ENCODE data around the gene SDF2. TPM values are rescaled to one million over a fixed set of nuclear protein-coding genes. Genes with fewer than 3 reads are reported as not detected.

Gene SDF2
- total RNA-seq, 4 donors from 2014 or later = 20.3 to 38.3 (median 34.6) TPM

DNA sequence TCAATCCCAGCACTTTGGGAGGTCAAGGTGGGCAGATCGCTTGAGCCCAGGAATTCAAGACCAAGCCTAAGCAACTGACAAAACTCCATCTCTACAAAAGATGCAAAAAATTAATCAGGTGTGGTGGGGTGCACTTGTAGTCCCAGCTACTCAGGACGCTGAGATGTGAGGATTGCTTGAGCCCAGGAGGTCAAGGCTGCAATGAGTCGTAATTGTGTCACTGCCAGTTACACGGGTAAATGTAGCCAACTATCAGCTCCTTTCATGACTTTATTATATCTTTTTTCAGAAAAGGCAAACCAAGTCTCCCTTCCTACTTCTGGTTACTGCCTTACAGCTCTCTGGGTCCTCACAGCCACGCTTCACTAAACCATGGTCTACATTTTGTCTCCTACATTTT lies 4.0 kb downstream of the SDF2 start:
- no peak for TF ChIP-seq POLR2A (IDR thresholded peaks at IDR 0.05)
- TF ChIP-seq, protein P1, sequence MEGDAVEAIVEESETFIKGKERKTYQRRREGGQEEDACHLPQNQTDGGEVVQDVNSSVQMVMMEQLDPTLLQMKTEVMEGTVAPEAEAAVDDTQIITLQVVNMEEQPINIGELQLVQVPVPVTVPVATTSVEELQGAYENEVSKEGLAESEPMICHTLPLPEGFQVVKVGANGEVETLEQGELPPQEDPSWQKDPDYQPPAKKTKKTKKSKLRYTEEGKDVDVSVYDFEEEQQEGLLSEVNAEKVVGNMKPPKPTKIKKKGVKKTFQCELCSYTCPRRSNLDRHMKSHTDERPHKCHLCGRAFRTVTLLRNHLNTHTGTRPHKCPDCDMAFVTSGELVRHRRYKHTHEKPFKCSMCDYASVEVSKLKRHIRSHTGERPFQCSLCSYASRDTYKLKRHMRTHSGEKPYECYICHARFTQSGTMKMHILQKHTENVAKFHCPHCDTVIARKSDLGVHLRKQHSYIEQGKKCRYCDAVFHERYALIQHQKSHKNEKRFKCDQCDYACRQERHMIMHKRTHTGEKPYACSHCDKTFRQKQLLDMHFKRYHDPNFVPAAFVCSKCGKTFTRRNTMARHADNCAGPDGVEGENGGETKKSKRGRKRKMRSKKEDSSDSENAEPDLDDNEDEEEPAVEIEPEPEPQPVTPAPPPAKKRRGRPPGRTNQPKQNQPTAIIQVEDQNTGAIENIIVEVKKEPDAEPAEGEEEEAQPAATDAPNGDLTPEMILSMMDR (IDR thresholded peaks at IDR 0.05) = no peak
- Histone ChIP-seq H3K36me3 (peaks cover 0 to 72% (median 10%) of the 10 kb centered on the region in 3 donors), H3K27me3 (no peaks in the 10 kb centered on the region), H3K27ac (no peak overlapping the region), H3K9me3 (no peaks in the 10 kb centered on the region), H3K4me1 (peaks cover 0 to 21% (median 14%) of the 10 kb centered on the region in 3 donors), H3K4me3 (no peak overlapping the region)
- no peak for DNase-seq
- intact Hi-C loops (cut with DNase I) = no loop called here
- 61 to 76% methylated on average over 5 of the region's 5 CpGs for WGBS, 2 donors

DNA sequence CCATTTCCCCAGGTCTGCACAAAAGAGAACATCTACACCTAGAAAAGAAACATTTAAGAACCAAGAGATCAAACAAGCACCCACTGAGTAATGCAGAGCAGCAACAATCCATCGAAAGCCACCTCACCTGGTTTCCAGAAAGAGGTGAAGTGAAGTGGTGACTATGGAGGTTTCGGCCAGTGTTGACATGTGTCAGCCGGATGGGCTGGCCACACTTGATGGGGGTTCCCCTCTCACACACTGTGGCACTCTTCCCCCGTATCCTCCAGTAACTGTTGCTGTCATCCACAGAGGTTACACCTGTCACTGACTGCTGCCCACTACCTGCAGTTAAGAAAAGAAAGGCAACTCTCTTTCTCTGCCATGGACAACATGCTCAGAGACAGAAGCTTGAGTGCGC lies 6.5 kb downstream of the SDF2 start:
- intact Hi-C loops (cut with DNase I) = no loop called here
- WGBS, 2 donors = 92 to 100% methylated on average over 3 to 5 of the region's 5 CpGs
- H3K36me3 ChIP-seq = peaks cover 0 to 98% (median 15%) of the 10 kb centered on the region in 3 donors

DNA sequence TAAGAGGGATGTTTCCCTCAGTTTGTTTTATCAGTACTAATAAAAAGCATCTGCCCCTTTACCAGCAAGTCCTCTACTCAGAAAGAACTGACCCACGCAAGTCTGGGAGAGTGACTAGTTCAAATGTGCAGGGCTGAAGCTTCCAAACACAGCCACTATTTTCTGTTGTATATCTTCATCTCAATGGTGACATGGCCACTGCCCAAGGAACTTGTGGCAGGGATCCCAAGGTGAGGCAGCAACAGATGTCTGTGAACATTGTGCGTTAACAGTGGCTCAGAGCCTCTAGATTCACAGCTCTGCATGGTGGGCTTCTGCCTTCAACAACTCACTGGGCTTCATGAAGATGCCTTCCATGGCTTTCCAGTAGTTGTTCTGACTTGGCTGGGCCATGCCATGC lies 13.0 kb downstream of the SDF2 start:
- no peak for DNase-seq
- intact Hi-C loops (cut with DNase I) = no loop called here

More for the DNA sequence above, 6.5 kb downstream of the SDF2 start:
- H3K27ac ChIP-seq = no peak overlapping the region
- DNase-seq = no peak
- peaks cover 0 to 5% (median 3%) of the 10 kb centered on the region in 3 donors for H3K4me1 ChIP-seq
- TF ChIP-seq, protein P1 (IDR thresholded peaks at IDR 0.05) = no peak
- TF ChIP-seq POLR2A (IDR thresholded peaks at IDR 0.05) = no peak
- H3K27me3 ChIP-seq = no peaks in the 10 kb centered on the region
- H3K4me3 ChIP-seq = no peak overlapping the region
- H3K9me3 ChIP-seq = no peaks in the 10 kb centered on the region

DNA sequence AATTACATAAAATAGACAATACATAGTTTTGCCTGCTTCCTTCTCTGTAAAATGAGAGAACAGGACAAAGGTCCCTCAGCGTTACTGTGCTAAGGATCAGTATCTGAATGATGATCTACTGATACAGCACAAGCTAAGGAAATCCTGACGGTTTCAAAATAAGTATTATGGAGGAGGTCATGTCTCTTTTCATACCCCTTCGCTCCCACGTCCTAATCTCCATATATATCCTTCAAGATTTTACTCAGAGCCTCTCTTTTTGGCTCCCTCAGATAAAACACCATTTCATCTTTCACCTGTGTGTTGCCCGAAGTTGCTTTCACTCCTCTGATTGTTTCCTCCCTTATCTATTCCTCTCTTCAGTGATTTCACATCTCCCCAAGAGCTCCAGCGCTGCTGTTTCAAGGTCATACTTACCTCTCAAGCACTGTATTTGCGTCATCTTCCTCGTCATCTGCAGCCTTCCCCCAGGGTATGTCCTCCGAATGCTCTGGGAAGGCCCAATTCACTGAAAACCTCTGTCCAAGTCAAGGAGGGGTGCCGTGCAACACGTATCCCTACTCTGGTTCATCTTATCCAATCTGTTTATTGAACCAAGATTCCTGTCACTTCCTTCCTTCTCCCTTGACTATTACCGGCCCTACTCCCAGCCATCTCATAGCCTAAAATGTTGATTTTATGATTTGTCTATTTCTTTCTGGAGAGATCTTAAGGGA lies 15.5 kb downstream of the SDF2 start:
- peaks cover 6 to 56% (median 26%) of the 10 kb centered on the region in 3 donors for H3K36me3 ChIP-seq
- H3K4me1 ChIP-seq = peaks cover 21 to 41% (median 34%) of the 10 kb centered on the region in 3 donors
- no peak for DNase-seq
- TF ChIP-seq POLR2A (IDR thresholded peaks at IDR 0.05) = no peak
- no peaks in the 10 kb centered on the region for H3K27me3 ChIP-seq
- H3K9me3 ChIP-seq = no peaks in the 10 kb centered on the region
- peak overlapping the region in 3 of 4 donors; percentile 26 to 98 (median 52) for H3K4me3 ChIP-seq
- WGBS, 2 donors = 50 to 53% methylated on average over 12 of the region's 12 CpGs
- H3K27ac ChIP-seq = peak overlapping the region; percentile 97 to 99 (median 98)
- intact Hi-C loops (cut with DNase I) = no loop called here

More for the DNA sequence above, 13.0 kb downstream of the SDF2 start:
- Histone ChIP-seq H3K4me1 (peaks cover 17 to 29% (median 19%) of the 10 kb centered on the region in 3 donors), H3K27ac (no peak overlapping the region), H3K27me3 (no peaks in the 10 kb centered on the region), H3K36me3 (peaks cover 0 to 60% (median 11%) of the 10 kb centered on the region in 3 donors), H3K4me3 (no peak overlapping the region), H3K9me3 (no peaks in the 10 kb centered on the region)
- TF ChIP-seq POLR2A (IDR thresholded peaks at IDR 0.05) = no peak
- TF ChIP-seq, protein P1 (IDR thresholded peaks at IDR 0.05) = no peak
- 70% methylated on average over 2 of the region's 2 CpGs; no CpG with 5 or more reads in 1 of the 2 donors for WGBS, 2 donors

DNA sequence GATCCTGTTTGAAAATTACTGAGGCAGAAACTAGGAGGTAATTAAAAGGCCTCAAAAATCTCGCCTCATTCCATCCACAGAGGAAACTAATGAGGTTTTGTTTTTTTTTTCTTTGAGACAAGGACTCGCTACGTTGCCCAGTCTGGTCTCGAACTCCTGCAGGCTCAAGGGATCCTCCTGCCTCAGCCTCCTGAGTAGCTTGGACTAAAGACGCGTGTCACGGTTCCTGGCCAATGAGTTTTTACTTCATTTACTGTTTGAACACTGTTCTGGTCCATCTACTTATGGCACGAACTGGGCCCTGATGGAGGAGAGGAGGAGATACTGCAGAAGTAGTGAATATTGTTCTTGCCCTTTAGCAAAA lies 16.1 kb downstream of the SDF2 start:
- intact Hi-C loops (cut with DNase I) = no loop called here
- H3K27ac ChIP-seq = peak overlapping the region; percentile 97 to 99 (median 98)
- H3K27me3 ChIP-seq = no peaks in the 10 kb centered on the region
- DNase-seq = no peak
- H3K4me1 ChIP-seq = peaks cover 21 to 41% (median 34%) of the 10 kb centered on the region in 3 donors
- peaks cover 6 to 56% (median 24%) of the 10 kb centered on the region in 3 donors for H3K36me3 ChIP-seq
- 14 to 21% methylated on average over 8 of the region's 8 CpGs for WGBS, 2 donors
- TF ChIP-seq, protein P1 (IDR thresholded peaks at IDR 0.05) = peak in 1 of 6 experiments; percentile 0
- TF ChIP-seq POLR2A (IDR thresholded peaks at IDR 0.05) = no peak
- no peaks in the 10 kb centered on the region for H3K9me3 ChIP-seq
- peak overlapping the region; percentile 86 to 98 (median 98) for H3K4me3 ChIP-seq

Measured in esophagus squamous epithelium (tissue), 5 donors.